K562 (cell line): ENCODE results near the gene SKOR1. TPM values are rescaled to one million over a fixed set of nuclear protein-coding genes. Genes with fewer than 3 reads are reported as not detected.

Experiments
- ARID2 ChIP-seq: fragments of 450-650 bp; IDR thresholded peaks from 2 replicates; pipeline ENCODE4 v1.6.1; 2017; ENCODE audit warnings: antibody characterized with exemption, mild to moderate bottlenecking
- KAT8 ChIP-seq: fragments of 450-650 bp; IDR thresholded peaks from 2 replicates; pipeline ENCODE4 v1.6.1; 2016; ENCODE audit warnings: low read depth, mild to moderate bottlenecking
- KLF10 ChIP-seq: fragments of 250-450 bp; sonication (Bioruptor Pico); IDR thresholded peaks from 2 replicates; pipeline ENCODE4 v1.6.1; 2021; ENCODE audit warnings: matching md5 sums
- SAFB2 ChIP-seq: fragments of 200-400 bp; formaldehyde crosslinking; IDR thresholded peaks from 2 replicates; pipeline ENCODE4 v1.6.1; 2018; ENCODE audit warnings: borderline replicate concordance, low read length, low read depth, moderate library complexity; ENCODE audit not compliant: severe bottlenecking
- SP2 ChIP-seq: IDR thresholded peaks from 2 replicates; pipeline ENCODE4 v1.6.1; 2011; ENCODE audit warnings: mild to moderate bottlenecking, low read depth, low read length, moderate library complexity; ENCODE audit not compliant: poor library complexity, severe bottlenecking; ENCODE audit errors: extremely low read depth
- ZKSCAN1 ChIP-seq: fragments of 150-350 bp; IDR thresholded peaks from 2 replicates; pipeline ENCODE4 v1.6.1; 2016; ENCODE audit warnings: low read depth, low read length
- polyA plus RNA-seq, 8 experiments: library from polyadenylated mRNA; depleted of rRNA in 4 of 8; stranded (reverse) in 5 of 8; unstranded in 3 of 8; fragments of >200 nt; fragmentation: Nextera tagmentation in 2 of 8; fragmentation: Illumina TruSeq in 1 of 8; extraction: Ambion mirVana in 2 of 8; extraction: Trizol in 1 of 8; gene quantifications; 2 replicates each; pipeline versions ENCODE4 v1.2.1 to v1.2.3, GENCODE V29; 2011 to 2014; ENCODE audit warnings: inconsistent platforms in 1 of 8, missing spikeins in 1 of 8
- total RNA-seq, 7 experiments: library from RNA; depleted of rRNA in 6 of 7; stranded (reverse); fragments of >200 nt in 6 of 7; fragmentation: Illumina TruSeq in 2 of 7; extraction: Trizol in 2 of 7; gene quantifications; 2 replicates each; pipeline versions ENCODE4 v1.2.1 to v1.2.3, GENCODE V29; 2011 to 2021; ENCODE audit warnings: low replicate concordance in 1 of 7
- TF ChIP-seq, protein P1 (sequence below): fragments of 250-450 bp; sonication (Bioruptor Pico); IDR thresholded peaks from 2 replicates; pipeline ENCODE4 v1.8.0; 2021; ENCODE audit warnings: mild to moderate bottlenecking, moderate library complexity
- TF ChIP-seq, protein P2 (sequence below): sonication (generic); formaldehyde crosslinking; IDR thresholded peaks from 2 replicates; pipeline ENCODE4 v1.8.0; 2022; ENCODE audit warnings: mild to moderate bottlenecking, missing genetic modification reagents, borderline replicate concordance
- TF ChIP-seq, protein P3 (sequence below): fragments of 450-650 bp; IDR thresholded peaks from 2 replicates; pipeline ENCODE4 v1.7.0; 2016; ENCODE audit warnings: borderline replicate concordance
- TF ChIP-seq, protein P4 (sequence below): sonication (generic); formaldehyde crosslinking; IDR thresholded peaks from 2 replicates; pipeline ENCODE4 v1.8.0; 2023; ENCODE audit warnings: missing genetic modification reagents, mild to moderate bottlenecking, borderline replicate concordance
- TF ChIP-seq, protein P5 (sequence below): fragments of 450-650 bp; IDR thresholded peaks from 2 replicates; pipeline ENCODE4 v1.6.1; 2016; ENCODE audit warnings: borderline replicate concordance

Gene SKOR1
- total and polyA plus RNA-seq, 9 of the 15 experiments (the other 6 are each of a cell fraction or from before 2014, with no cell fraction given): 0.04 to 0.41 (median 0.09) TPM; not detected in 3

DNA sequence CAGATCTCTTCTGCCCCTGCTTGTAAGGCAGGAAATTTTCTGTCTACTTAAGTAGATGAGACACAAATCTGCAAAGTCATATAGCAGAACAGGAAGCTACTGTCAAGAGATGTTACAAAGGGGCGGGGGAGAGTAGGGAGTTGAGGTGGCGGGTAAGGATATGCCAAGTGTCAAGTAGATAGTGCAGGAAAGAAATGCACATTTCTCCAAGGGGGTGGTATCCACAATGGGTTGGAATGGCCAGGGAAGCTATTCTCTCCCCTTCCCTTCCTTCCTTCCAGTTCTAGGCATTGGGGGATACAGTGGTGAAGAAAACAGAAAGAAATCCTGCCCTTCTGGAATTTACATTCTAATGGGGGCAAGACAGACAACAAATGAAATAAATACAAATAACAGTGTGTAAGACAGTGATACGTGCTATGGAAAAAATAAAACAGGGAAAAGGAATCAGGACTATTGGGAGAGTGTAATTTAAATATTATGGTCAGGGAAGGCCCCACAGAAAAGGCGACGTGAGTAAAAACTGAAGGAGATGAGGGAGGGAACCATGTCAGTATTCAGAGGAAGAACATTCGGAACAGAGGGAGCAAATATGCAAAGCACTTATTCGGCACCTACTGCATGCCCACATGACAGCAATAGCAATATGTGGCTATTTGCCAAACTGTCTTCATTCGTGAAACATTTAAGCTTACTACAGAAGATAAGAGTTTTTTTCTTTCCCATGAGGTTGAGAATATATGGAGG lies 57.4 kb downstream of the SKOR1 start (continued):
- TF ChIP-seq, protein P1, sequence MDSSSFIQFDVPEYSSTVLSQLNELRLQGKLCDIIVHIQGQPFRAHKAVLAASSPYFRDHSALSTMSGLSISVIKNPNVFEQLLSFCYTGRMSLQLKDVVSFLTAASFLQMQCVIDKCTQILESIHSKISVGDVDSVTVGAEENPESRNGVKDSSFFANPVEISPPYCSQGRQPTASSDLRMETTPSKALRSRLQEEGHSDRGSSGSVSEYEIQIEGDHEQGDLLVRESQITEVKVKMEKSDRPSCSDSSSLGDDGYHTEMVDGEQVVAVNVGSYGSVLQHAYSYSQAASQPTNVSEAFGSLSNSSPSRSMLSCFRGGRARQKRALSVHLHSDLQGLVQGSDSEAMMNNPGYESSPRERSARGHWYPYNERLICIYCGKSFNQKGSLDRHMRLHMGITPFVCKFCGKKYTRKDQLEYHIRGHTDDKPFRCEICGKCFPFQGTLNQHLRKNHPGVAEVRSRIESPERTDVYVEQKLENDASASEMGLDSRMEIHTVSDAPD (CRISPR knock-in tag): no peak
- TF ChIP-seq KAT8: no peak
- TF ChIP-seq ZKSCAN1: no peak
- TF ChIP-seq KLF10 (CRISPR knock-in tag): no peak
- TF ChIP-seq, protein P2, sequence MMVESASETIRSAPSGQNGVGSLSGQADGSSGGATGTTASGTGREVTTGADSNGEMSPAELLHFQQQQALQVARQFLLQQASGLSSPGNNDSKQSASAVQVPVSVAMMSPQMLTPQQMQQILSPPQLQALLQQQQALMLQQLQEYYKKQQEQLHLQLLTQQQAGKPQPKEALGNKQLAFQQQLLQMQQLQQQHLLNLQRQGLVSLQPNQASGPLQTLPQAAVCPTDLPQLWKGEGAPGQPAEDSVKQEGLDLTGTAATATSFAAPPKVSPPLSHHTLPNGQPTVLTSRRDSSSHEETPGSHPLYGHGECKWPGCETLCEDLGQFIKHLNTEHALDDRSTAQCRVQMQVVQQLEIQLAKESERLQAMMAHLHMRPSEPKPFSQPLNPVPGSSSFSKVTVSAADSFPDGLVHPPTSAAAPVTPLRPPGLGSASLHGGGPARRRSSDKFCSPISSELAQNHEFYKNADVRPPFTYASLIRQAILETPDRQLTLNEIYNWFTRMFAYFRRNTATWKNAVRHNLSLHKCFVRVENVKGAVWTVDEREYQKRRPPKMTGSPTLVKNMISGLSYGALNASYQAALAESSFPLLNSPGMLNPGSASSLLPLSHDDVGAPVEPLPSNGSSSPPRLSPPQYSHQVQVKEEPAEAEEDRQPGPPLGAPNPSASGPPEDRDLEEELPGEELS (CRISPR knock-in tag): no peak
- TF ChIP-seq SP2: no peak
- TF ChIP-seq ARID2: no peak
- TF ChIP-seq, protein P3, sequence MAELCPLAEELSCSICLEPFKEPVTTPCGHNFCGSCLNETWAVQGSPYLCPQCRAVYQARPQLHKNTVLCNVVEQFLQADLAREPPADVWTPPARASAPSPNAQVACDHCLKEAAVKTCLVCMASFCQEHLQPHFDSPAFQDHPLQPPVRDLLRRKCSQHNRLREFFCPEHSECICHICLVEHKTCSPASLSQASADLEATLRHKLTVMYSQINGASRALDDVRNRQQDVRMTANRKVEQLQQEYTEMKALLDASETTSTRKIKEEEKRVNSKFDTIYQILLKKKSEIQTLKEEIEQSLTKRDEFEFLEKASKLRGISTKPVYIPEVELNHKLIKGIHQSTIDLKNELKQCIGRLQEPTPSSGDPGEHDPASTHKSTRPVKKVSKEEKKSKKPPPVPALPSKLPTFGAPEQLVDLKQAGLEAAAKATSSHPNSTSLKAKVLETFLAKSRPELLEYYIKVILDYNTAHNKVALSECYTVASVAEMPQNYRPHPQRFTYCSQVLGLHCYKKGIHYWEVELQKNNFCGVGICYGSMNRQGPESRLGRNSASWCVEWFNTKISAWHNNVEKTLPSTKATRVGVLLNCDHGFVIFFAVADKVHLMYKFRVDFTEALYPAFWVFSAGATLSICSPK: peak; percentile 68; the same call in 1 of the 2 replicates
- TF ChIP-seq, protein P4, sequence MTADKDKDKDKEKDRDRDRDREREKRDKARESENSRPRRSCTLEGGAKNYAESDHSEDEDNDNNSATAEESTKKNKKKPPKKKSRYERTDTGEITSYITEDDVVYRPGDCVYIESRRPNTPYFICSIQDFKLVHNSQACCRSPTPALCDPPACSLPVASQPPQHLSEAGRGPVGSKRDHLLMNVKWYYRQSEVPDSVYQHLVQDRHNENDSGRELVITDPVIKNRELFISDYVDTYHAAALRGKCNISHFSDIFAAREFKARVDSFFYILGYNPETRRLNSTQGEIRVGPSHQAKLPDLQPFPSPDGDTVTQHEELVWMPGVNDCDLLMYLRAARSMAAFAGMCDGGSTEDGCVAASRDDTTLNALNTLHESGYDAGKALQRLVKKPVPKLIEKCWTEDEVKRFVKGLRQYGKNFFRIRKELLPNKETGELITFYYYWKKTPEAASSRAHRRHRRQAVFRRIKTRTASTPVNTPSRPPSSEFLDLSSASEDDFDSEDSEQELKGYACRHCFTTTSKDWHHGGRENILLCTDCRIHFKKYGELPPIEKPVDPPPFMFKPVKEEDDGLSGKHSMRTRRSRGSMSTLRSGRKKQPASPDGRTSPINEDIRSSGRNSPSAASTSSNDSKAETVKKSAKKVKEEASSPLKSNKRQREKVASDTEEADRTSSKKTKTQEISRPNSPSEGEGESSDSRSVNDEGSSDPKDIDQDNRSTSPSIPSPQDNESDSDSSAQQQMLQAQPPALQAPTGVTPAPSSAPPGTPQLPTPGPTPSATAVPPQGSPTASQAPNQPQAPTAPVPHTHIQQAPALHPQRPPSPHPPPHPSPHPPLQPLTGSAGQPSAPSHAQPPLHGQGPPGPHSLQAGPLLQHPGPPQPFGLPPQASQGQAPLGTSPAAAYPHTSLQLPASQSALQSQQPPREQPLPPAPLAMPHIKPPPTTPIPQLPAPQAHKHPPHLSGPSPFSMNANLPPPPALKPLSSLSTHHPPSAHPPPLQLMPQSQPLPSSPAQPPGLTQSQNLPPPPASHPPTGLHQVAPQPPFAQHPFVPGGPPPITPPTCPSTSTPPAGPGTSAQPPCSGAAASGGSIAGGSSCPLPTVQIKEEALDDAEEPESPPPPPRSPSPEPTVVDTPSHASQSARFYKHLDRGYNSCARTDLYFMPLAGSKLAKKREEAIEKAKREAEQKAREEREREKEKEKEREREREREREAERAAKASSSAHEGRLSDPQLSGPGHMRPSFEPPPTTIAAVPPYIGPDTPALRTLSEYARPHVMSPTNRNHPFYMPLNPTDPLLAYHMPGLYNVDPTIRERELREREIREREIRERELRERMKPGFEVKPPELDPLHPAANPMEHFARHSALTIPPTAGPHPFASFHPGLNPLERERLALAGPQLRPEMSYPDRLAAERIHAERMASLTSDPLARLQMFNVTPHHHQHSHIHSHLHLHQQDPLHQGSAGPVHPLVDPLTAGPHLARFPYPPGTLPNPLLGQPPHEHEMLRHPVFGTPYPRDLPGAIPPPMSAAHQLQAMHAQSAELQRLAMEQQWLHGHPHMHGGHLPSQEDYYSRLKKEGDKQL (CRISPR knock-in tag): no peak
- TF ChIP-seq, protein P5, sequence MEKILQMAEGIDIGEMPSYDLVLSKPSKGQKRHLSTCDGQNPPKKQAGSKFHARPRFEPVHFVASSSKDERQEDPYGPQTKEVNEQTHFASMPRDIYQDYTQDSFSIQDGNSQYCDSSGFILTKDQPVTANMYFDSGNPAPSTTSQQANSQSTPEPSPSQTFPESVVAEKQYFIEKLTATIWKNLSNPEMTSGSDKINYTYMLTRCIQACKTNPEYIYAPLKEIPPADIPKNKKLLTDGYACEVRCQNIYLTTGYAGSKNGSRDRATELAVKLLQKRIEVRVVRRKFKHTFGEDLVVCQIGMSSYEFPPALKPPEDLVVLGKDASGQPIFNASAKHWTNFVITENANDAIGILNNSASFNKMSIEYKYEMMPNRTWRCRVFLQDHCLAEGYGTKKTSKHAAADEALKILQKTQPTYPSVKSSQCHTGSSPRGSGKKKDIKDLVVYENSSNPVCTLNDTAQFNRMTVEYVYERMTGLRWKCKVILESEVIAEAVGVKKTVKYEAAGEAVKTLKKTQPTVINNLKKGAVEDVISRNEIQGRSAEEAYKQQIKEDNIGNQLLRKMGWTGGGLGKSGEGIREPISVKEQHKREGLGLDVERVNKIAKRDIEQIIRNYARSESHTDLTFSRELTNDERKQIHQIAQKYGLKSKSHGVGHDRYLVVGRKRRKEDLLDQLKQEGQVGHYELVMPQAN: no peak
- no peak for TF ChIP-seq SAFB2
